H54 (cell line): Measurements from ENCODE around the gene CUL2.
"Not testable (repeated sequence)": the region's sequence is repeated elsewhere in the genome, so short reads cannot be mapped to it uniquely, and the experiment has no call there.

Experiments
- DNase-seq: peaks from one replicate; pipeline ENCODE4 v3.0.0; 2011; ENCODE audit warnings: low spot score, mixed read lengths; ENCODE audit not compliant: insufficient read length
- FAIRE-seq: peaks from 3 replicates; lab custom pipeline; 2011; peaks lifted over from hg19 to GRCh38; lab: Jason Lieb, UNC
- POLR2A ChIP-seq: IDR thresholded peaks from 2 replicates; pipeline ENCODE4 v1.6.1; 2011; ENCODE audit warnings: low read depth, mild to moderate bottlenecking, low read length

CUL2 gene

GRCh38 chr10:34996843-34997242, 93.3 kb downstream of the CUL2 start:
- no peak for FAIRE-seq
- no peak for DNase-seq
- TF ChIP-seq POLR2A: no peak

GRCh38 chr10:34995925-34996324, 94.2 kb downstream of the CUL2 start:
- FAIRE-seq (no peak), DNase-seq (no peak)
- no peak for TF ChIP-seq POLR2A

- TF ChIP-seq POLR2A: no peak
- FAIRE-seq: no peak
These were observed 95.5 kb downstream of the CUL2 start for GRCh38 chr10:34994565-34995142.

GRCh38 chr10:34993782-34994181, 96.4 kb downstream of the CUL2 start:
- FAIRE-seq: no peak
- TF ChIP-seq POLR2A: no peak

More at GRCh38 chr10:34994565-34995142, 95.5 kb downstream of the CUL2 start:
- DNase-seq: peak; percentile 61

GRCh38 chr10:34991117-34991516, 99.0 kb downstream of the CUL2 start:
- not testable (repeated sequence) for FAIRE-seq, DNase-seq

More at GRCh38 chr10:34993782-34994181, 96.4 kb downstream of the CUL2 start:
- DNase-seq: no peak

GRCh38 chr10:34988397-34989067, 101.6 kb downstream of the CUL2 start:
- DNase-seq: no peak
- no peak for TF ChIP-seq POLR2A
- no peak for FAIRE-seq

- no peak for TF ChIP-seq POLR2A
- FAIRE-seq: no peak
- DNase-seq: no peak
These were observed 104.3 kb downstream of the CUL2 start for GRCh38 chr10:34985823-34986222.

GRCh38 chr10:34985146-34985545, 105.0 kb downstream of the CUL2 start:
- FAIRE-seq (no peak), DNase-seq (no peak)
- TF ChIP-seq POLR2A: no peak

- no peak for TF ChIP-seq POLR2A
- FAIRE-seq (no peak), DNase-seq (no peak)
These were observed 108.3 kb downstream of the CUL2 start for GRCh38 chr10:34981844-34982243.

GRCh38 chr10:34979938-34980337, 110.2 kb downstream of the CUL2 start:
- no peak for FAIRE-seq
- DNase-seq: no peak

GRCh38 chr10:34978080-34978479, 112.1 kb downstream of the CUL2 start:
- FAIRE-seq: no peak
- TF ChIP-seq POLR2A: no peak
- no peak for DNase-seq

More at GRCh38 chr10:34979938-34980337, 110.2 kb downstream of the CUL2 start:
- TF ChIP-seq POLR2A: no peak

GRCh38 chr10:34976380-34976910, 113.7 kb downstream of the CUL2 start:
- DNase-seq, FAIRE-seq: not testable (repeated sequence)

GRCh38 chr10:34974364-34975065, 115.6 kb downstream of the CUL2 start:
- FAIRE-seq, DNase-seq: not testable (repeated sequence)

- FAIRE-seq, DNase-seq: not testable (repeated sequence)
These were observed 116.4 kb downstream of the CUL2 start for GRCh38 chr10:34973757-34974156.

- not testable (repeated sequence) for FAIRE-seq, DNase-seq
These were observed 117.0 kb downstream of the CUL2 start for GRCh38 chr10:34973121-34973520.

- DNase-seq, FAIRE-seq: not testable (repeated sequence)
These were observed 117.5 kb downstream of the CUL2 start for GRCh38 chr10:34972591-34972990.

- DNase-seq, FAIRE-seq: not testable (repeated sequence)
These were observed 118.4 kb downstream of the CUL2 start for GRCh38 chr10:34971606-34972334.
